ENCODE measurements around the gene HIC1. TPM values are rescaled to one million over a fixed set of nuclear protein-coding genes. Genes with fewer than 3 reads are reported as not detected.

The HIC1 gene
- total RNA-seq, 2 experiments from 2014 or later: 0.19 to 0.32 TPM

- no peak overlapping the region for H3K27ac ChIP-seq (ENCODE audit: low read depth, low read length, poor library complexity, severe bottlenecking)
- ChIA-PET CTCF (ENCODE audit: unreplicated experiment) (no interaction called here), POLR2A (no interaction called here)
- H4K20me1 ChIP-seq (ENCODE audit: insufficient read depth, low read length): no peaks in the 10 kb centered on the region
- H3K4me3 ChIP-seq (ENCODE audit: low read depth, low read length, poor library complexity, severe bottlenecking): no peak overlapping the region
- no peak for DNase-seq (ENCODE audit: low spot score)
- H3K79me2 ChIP-seq (ENCODE audit: insufficient read depth, low read depth, low read length): no peaks in the 10 kb centered on the region
- no TSS peak for BruUV-seq (replicated peaks)
- TF ChIP-seq EZH2phosphoT487 (IDR thresholded peaks at IDR 0.05; ENCODE audit: borderline replicate concordance, low read depth, low read length) (no peak), CTCF (conservative IDR thresholded peaks at IDR 0.05; ENCODE audit: low read length) (no peak)
- intact Hi-C loops (cut with micrococcal nuclease; ENCODE audit: unreplicated experiment): no loop called here
- H3K36me3 ChIP-seq (ENCODE audit: insufficient read depth, low read length): no peaks in the 10 kb centered on the region
- H3K4me2 ChIP-seq (ENCODE audit: low read length): no peak overlapping the region
- peaks cover 5% of the 10 kb centered on the region for H3K4me1 ChIP-seq (ENCODE audit: insufficient read depth, low read length, poor library complexity, severe bottlenecking)
- H3K9me2 ChIP-seq (ENCODE audit: insufficient read depth, low read length): no peaks in the 10 kb centered on the region
- H2AFZ ChIP-seq (ENCODE audit: low read length): no peak overlapping the region
- no peaks in the 10 kb centered on the region for H3K9me3 ChIP-seq (ENCODE audit: low read length)
These were observed 40.9 kb upstream of the HIC1 start for GRCh38 chr17:2013994-2014317.

- Histone ChIP-seq H3K9me3 (ENCODE audit: low read length) (no peaks in the 10 kb centered on the region), H3K79me2 (ENCODE audit: insufficient read depth, low read depth, low read length) (no peaks in the 10 kb centered on the region), H3K36me3 (ENCODE audit: insufficient read depth, low read length) (no peaks in the 10 kb centered on the region), H3K4me3 (ENCODE audit: low read depth, low read length, poor library complexity, severe bottlenecking) (no peak overlapping the region), H2AFZ (ENCODE audit: low read length) (no peak overlapping the region), H3K4me2 (ENCODE audit: low read length) (no peak overlapping the region), H3K27ac (ENCODE audit: low read depth, low read length, poor library complexity, severe bottlenecking) (no peak overlapping the region), H4K20me1 (ENCODE audit: insufficient read depth, low read length) (no peaks in the 10 kb centered on the region), H3K9me2 (ENCODE audit: insufficient read depth, low read length) (no peaks in the 10 kb centered on the region), H3K4me1 (ENCODE audit: insufficient read depth, low read length, poor library complexity, severe bottlenecking) (peaks cover 5% of the 10 kb centered on the region)
- intact Hi-C loops (cut with micrococcal nuclease; ENCODE audit: unreplicated experiment): no loop called here
- CTCF ChIA-PET (ENCODE audit: unreplicated experiment): no interaction called here
- no TSS peak for BruUV-seq (replicated peaks)
- no peak for DNase-seq (ENCODE audit: low spot score)
- no peak for TF ChIP-seq EZH2phosphoT487 (IDR thresholded peaks at IDR 0.05; ENCODE audit: borderline replicate concordance, low read depth, low read length)
- TF ChIP-seq CTCF (conservative IDR thresholded peaks at IDR 0.05; ENCODE audit: low read length): no peak
- POLR2A ChIA-PET: no interaction called here
These were observed 39.6 kb upstream of the HIC1 start for GRCh38 chr17:2015314-2015713.

GRCh38 chr17:2016494-2016893 lies 38.4 kb upstream of the HIC1 start:
- no TSS peak for BruUV-seq (replicated peaks)
- POLR2A ChIA-PET: interaction anchor here (0.6 kb wide), 1 partner anchor 284 kb away, joined by 3 read pairs; no protein-coding TSS in a partner anchor
- H3K27ac ChIP-seq (ENCODE audit: low read depth, low read length, poor library complexity, severe bottlenecking): no peak overlapping the region
- H3K36me3 ChIP-seq (ENCODE audit: insufficient read depth, low read length): no peaks in the 10 kb centered on the region
- H3K4me1 ChIP-seq (ENCODE audit: insufficient read depth, low read length, poor library complexity, severe bottlenecking): peaks cover 5% of the 10 kb centered on the region
- no peaks in the 10 kb centered on the region for H3K79me2 ChIP-seq (ENCODE audit: insufficient read depth, low read depth, low read length)
- no peak overlapping the region for H2AFZ ChIP-seq (ENCODE audit: low read length)
- CTCF ChIA-PET (ENCODE audit: unreplicated experiment): no interaction called here
- no peak overlapping the region for H3K4me3 ChIP-seq (ENCODE audit: low read depth, low read length, poor library complexity, severe bottlenecking)
- H3K9me3 ChIP-seq (ENCODE audit: low read length): no peaks in the 10 kb centered on the region
- no peaks in the 10 kb centered on the region for H4K20me1 ChIP-seq (ENCODE audit: insufficient read depth, low read length)
- no peak for TF ChIP-seq EZH2phosphoT487 (IDR thresholded peaks at IDR 0.05; ENCODE audit: borderline replicate concordance, low read depth, low read length)
- no peak for TF ChIP-seq CTCF (conservative IDR thresholded peaks at IDR 0.05; ENCODE audit: low read length)
- no peaks in the 10 kb centered on the region for H3K9me2 ChIP-seq (ENCODE audit: insufficient read depth, low read length)
- intact Hi-C loops (cut with micrococcal nuclease; ENCODE audit: unreplicated experiment): no loop called here
- DNase-seq (ENCODE audit: low spot score): no peak
- H3K4me2 ChIP-seq (ENCODE audit: low read length): no peak overlapping the region

Measured in OCI-LY7 (cell line).